Ectodermal cell (in vitro differentiated cells): ENCODE data around the gene ELMO2.

ENCODE experiments used
- H3K27ac ChIP-seq: 2 replicates; pipeline ENCODE4 v1.7.0; 2013; ENCODE audit warnings: mild to moderate bottlenecking, low read depth, low read length; ENCODE audit not compliant: insufficient read depth, poor library complexity, severe bottlenecking
- H3K27me3 ChIP-seq: 2 replicates; pipeline ENCODE4 v1.7.0; 2013; ENCODE audit warnings: mild to moderate bottlenecking, low read length; ENCODE audit not compliant: insufficient read depth, control insufficient read depth, poor library complexity, severe bottlenecking
- H3K36me3 ChIP-seq: one replicate; pipeline ENCODE4 v1.7.0; 2013; ENCODE audit warnings: low read length; ENCODE audit not compliant: control insufficient read depth, insufficient read depth
- H3K4me1 ChIP-seq: one replicate; pipeline ENCODE4 v1.7.0; 2013; ENCODE audit warnings: low read length; ENCODE audit not compliant: control insufficient read depth, insufficient read depth
- H3K4me3 ChIP-seq: 2 replicates; pipeline ENCODE4 v1.7.0; 2013; ENCODE audit warnings: low read depth, low read length, control low read depth; ENCODE audit not compliant: insufficient read depth
- H3K9me3 ChIP-seq: 2 replicates; pipeline ENCODE4 v1.7.0; 2013; ENCODE audit warnings: mild to moderate bottlenecking, low read length, moderate library complexity; ENCODE audit not compliant: control insufficient read depth
- WGBS, 2 experiments: methylation state at CpG; one replicate each; pipeline ENCODE4 v1.1.7; 2013; ENCODE audit warnings: missing lambda C conversion rate in 2 of 2; 5-methylcytosine and 5-hydroxymethylcytosine counted together

The ELMO2 gene

DNA sequence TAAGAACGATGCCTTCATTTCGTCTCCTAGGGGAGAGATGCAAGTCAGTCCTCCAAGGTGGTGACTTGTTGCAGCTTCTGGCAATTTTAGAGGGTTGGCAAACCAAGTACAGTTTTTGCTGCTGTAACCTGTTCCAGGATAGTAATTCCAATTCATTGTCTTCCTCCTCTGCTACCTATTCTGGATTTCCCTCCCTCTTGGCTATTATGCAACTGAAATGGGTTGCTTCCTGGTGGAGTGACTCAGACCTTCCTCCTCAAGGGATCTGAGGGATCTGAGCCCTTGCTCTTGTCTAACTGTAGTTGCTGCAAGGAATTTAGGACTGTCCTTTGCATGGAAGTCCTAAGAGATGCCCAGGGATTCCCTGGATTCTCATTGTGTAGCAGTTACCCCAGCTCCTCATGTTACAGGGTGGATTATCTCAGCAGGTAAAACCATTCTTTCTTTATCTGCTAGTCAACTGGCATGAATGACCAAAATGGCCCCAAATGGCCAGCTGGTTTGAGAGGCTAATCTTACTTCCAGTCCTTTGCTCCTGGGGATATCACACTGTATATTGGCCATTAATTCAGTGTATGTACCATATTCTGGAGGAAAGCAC, 17.6 kb upstream of the ELMO2 start:
- 99 to 100% methylated on average over 2 of the region's 2 CpGs for WGBS, 2 experiments
- no peak overlapping the region for H3K4me3 ChIP-seq

GRCh38 chr20:46423342-46423741, 16.9 kb upstream of the ELMO2 start:
- Histone ChIP-seq H3K27me3 (no peaks in the 10 kb centered on the region), H3K4me1 (no peaks in the 10 kb centered on the region), H3K4me3 (no peak overlapping the region), H3K27ac (no peak overlapping the region), H3K36me3 (no peaks in the 10 kb centered on the region), H3K9me3 (no peaks in the 10 kb centered on the region)
- 81 to 89% methylated on average over 3 of the region's 3 CpGs for WGBS, 2 experiments

More for the DNA sequence above, 17.6 kb upstream of the ELMO2 start:
- Histone ChIP-seq H3K4me1 (no peaks in the 10 kb centered on the region), H3K27ac (no peak overlapping the region), H3K27me3 (no peaks in the 10 kb centered on the region), H3K36me3 (no peaks in the 10 kb centered on the region), H3K9me3 (no peaks in the 10 kb centered on the region)

- Histone ChIP-seq H3K36me3 (no peaks in the 10 kb centered on the region), H3K9me3 (no peaks in the 10 kb centered on the region), H3K4me3 (no peak overlapping the region), H3K27me3 (no peaks in the 10 kb centered on the region), H3K27ac (no peak overlapping the region), H3K4me1 (no peaks in the 10 kb centered on the region)
- 84 to 87% methylated on average over 4 to 5 of the region's 5 CpGs for WGBS, 2 experiments
Measured at GRCh38 chr20:46420878-46421277, 14.5 kb upstream of the ELMO2 start.

GRCh38 chr20:46419882-46420281, 13.5 kb upstream of the ELMO2 start:
- H3K27ac ChIP-seq: no peak overlapping the region
- no peak overlapping the region for H3K4me3 ChIP-seq
- H3K4me1 ChIP-seq: no peaks in the 10 kb centered on the region
- H3K36me3 ChIP-seq: no peaks in the 10 kb centered on the region
- H3K9me3 ChIP-seq: no peaks in the 10 kb centered on the region
- no CpG with 5 or more reads among the region's 1 CpG for WGBS, 2 experiments
- no peaks in the 10 kb centered on the region for H3K27me3 ChIP-seq

DNA sequence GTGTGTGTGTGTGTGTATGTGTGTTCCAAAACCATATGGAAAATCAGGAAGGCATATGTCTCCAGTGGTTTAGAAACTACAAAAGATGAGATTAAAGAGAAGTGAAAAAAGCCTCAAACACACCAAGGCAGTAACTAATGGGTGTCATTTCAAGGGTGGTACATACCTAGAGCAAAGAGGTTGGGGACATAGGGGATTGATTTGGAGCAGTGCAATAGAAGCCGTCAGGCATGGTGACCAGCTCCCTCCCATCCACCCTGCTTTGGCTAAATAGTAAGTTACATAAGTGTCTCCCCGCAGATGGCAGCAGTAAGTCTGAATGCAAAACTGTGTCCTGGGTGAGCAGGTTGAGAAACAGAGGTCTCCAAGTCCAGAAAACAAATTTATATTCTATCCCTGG, 10.4 kb upstream of the ELMO2 start:
- 77 to 82% methylated on average over 2 of the region's 2 CpGs for WGBS, 2 experiments
- Histone ChIP-seq H3K27ac (no peak overlapping the region), H3K4me1 (peaks cover 3% of the 10 kb centered on the region), H3K27me3 (no peaks in the 10 kb centered on the region), H3K9me3 (no peaks in the 10 kb centered on the region), H3K36me3 (no peaks in the 10 kb centered on the region), H3K4me3 (no peak overlapping the region)

DNA sequence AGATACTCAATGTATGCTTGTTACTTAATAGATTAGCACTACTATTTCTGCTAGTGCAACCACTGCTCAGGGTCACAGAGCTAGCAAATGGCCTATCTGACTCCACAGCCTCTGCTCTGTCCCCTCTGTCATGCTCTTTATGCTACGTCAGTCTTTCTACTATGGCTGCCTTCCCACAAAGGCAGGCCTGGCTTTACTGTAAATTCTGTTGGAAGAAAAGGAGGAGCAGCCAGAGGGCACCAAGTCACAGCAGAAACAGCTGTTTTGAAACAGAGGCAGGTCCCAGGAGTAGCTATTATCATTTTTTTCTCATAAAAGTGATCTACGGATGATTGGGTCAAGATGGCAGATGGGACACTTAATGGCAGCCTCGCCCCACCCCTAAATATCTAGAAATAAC, 10.0 kb upstream of the ELMO2 start:
- Histone ChIP-seq H3K4me3 (no peak overlapping the region), H3K9me3 (no peaks in the 10 kb centered on the region), H3K27me3 (no peaks in the 10 kb centered on the region), H3K4me1 (peaks cover 6% of the 10 kb centered on the region), H3K36me3 (no peaks in the 10 kb centered on the region), H3K27ac (no peak overlapping the region)
- 87 to 88% methylated on average over 3 of the region's 3 CpGs for WGBS, 2 experiments

- H3K4me3 ChIP-seq: no peak overlapping the region
- H3K36me3 ChIP-seq: no peaks in the 10 kb centered on the region
- H3K4me1 ChIP-seq: peaks cover 6% of the 10 kb centered on the region
- no peaks in the 10 kb centered on the region for H3K27me3 ChIP-seq
- no peaks in the 10 kb centered on the region for H3K9me3 ChIP-seq
- no peak overlapping the region for H3K27ac ChIP-seq
- 94 to 95% methylated on average over 2 of the region's 3 CpGs for WGBS, 2 experiments
Measured at GRCh38 chr20:46415773-46416172, 9.4 kb upstream of the ELMO2 start.

- H3K9me3 ChIP-seq: no peaks in the 10 kb centered on the region
- peaks cover 6% of the 10 kb centered on the region for H3K4me1 ChIP-seq
- WGBS, 2 experiments: 96 to 97% methylated on average over 4 to 5 of the region's 5 CpGs
- no peak overlapping the region for H3K4me3 ChIP-seq
- no peak overlapping the region for H3K27ac ChIP-seq
- no peaks in the 10 kb centered on the region for H3K27me3 ChIP-seq
- H3K36me3 ChIP-seq: no peaks in the 10 kb centered on the region
Measured at GRCh38 chr20:46414608-46415007, 8.2 kb upstream of the ELMO2 start.

DNA sequence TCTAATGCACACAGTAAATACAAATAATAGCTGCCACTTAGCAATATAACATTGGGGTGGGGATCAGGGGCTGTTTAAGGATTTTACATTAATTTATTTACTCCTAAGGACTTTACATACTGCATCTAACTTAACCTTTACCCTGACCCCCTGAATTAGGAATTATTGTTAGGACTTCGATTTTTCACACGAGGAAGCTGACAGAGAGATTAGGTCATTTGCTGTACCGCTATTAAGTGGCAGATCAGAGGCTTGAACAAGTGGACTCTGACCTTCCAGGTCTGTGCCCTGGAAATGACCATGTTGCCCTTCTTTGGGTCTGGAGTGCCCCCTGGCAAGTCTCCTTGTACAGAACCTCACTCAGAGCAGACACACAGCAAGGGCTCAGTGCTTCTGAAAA, 5.2 kb upstream of the ELMO2 start:
- Histone ChIP-seq H3K27ac (no peak overlapping the region), H3K4me1 (peaks cover 6% of the 10 kb centered on the region), H3K27me3 (peaks cover 14% of the 10 kb centered on the region), H3K9me3 (no peaks in the 10 kb centered on the region), H3K4me3 (no peak overlapping the region), H3K36me3 (no peaks in the 10 kb centered on the region)
- whole genome bisulfite sequencing, 2 experiments: 88 to 93% methylated on average over 3 of the region's 3 CpGs

- H3K4me1 ChIP-seq: peaks cover 11% of the 10 kb centered on the region
- H3K36me3 ChIP-seq: no peaks in the 10 kb centered on the region
- no peak overlapping the region for H3K27ac ChIP-seq
- no peaks in the 10 kb centered on the region for H3K9me3 ChIP-seq
- H3K4me3 ChIP-seq: no peak overlapping the region
- H3K27me3 ChIP-seq: peaks cover 14% of the 10 kb centered on the region
- WGBS, 2 experiments: 86 to 88% methylated on average over 5 of the region's 5 CpGs
Measured at GRCh38 chr20:46408281-46408731, 1.9 kb upstream of the ELMO2 start.

DNA sequence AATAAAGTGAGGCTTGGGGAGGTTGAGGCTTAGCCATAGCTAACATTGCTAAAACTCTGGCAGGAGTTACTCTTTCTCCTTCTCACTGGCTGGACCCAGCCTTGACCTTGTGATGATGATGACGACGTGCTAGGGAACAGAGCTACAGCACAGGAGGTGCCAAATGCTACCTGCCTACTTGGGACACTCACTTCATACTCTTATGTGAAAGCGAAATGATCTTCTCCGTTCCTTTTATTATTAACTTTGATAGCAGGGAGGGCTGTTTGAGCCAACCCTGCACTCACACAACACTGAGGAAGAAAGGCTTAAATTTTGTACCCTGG, 1.2 kb upstream of the ELMO2 start:
- Histone ChIP-seq H3K27ac (no peak overlapping the region), H3K4me3 (no peak overlapping the region), H3K4me1 (peaks cover 11% of the 10 kb centered on the region), H3K27me3 (peaks cover 14% of the 10 kb centered on the region), H3K36me3 (no peaks in the 10 kb centered on the region), H3K9me3 (no peaks in the 10 kb centered on the region)
- WGBS, 2 experiments: 74 to 79% methylated on average over 4 of the region's 4 CpGs
